Aorta (tissue), 5 donors: ENCODE measurements around the gene BHMT2. TPM values are rescaled to one million over a fixed set of nuclear protein-coding genes. Genes with fewer than 3 reads are reported as not detected.

Source experiments
- ATAC-seq: fragments of 200-7000 bp; cut with Tn5 transposase; one replicate; pipeline ENCODE4 v1.9.1; 2022; ENCODE audit warnings: moderate library complexity; ENCODE audit not compliant: low FRiP score
- DNase-seq, 2 donors: peaks; one replicate each; pipeline ENCODE4 v3.0.0-alpha.2; 2020
- H3K27ac ChIP-seq, 2 donors: one replicate each; pipeline ENCODE4 v1.5.1; 2013; ENCODE audit warnings: low read length in 2 of 2, mild to moderate bottlenecking in 2 of 2, moderate library complexity in 2 of 2, control low read depth in 1 of 2, inconsistent platforms in 1 of 2, low read depth in 1 of 2
- H3K27me3 ChIP-seq, 2 donors: one replicate each; pipeline ENCODE4 v1.6.1; 2013; ENCODE audit warnings: control low read depth in 1 of 2, low read length in 1 of 2, mild to moderate bottlenecking in 1 of 2, moderate library complexity in 1 of 2; ENCODE audit not compliant: insufficient read depth in 2 of 2, control insufficient read depth in 1 of 2
- H3K36me3 ChIP-seq, 2 donors: one replicate each; pipeline ENCODE4 v1.6.1; 2013; ENCODE audit warnings: control low read depth in 1 of 2, low read length in 1 of 2, mild to moderate bottlenecking in 1 of 2; ENCODE audit not compliant: insufficient read depth in 2 of 2, control insufficient read depth in 1 of 2
- H3K4me1 ChIP-seq, 2 donors: one replicate each; pipeline ENCODE4 v1.6.1; 2013; ENCODE audit warnings: low read length in 2 of 2, control low read depth in 1 of 2, mild to moderate bottlenecking in 1 of 2, moderate library complexity in 1 of 2; ENCODE audit not compliant: insufficient read depth in 2 of 2, control insufficient read depth in 1 of 2
- H3K4me3 ChIP-seq, 2 donors: one replicate each; pipeline ENCODE4 v1.5.1; 2013; ENCODE audit warnings: low read length in 2 of 2, control low read depth in 1 of 2, mild to moderate bottlenecking in 1 of 2
- H3K9me3 ChIP-seq: one replicate; pipeline ENCODE4 v1.6.1; 2013; ENCODE audit warnings: mild to moderate bottlenecking, low read length; ENCODE audit not compliant: control insufficient read depth
- WGBS, 2 donors: extraction: QIAGEN DNeasy Blood & Tissue Kit; methylation state at CpG; one replicate each; pipeline ENCODE4 v1.1.7; 2013; 5-methylcytosine and 5-hydroxymethylcytosine counted together
- intact Hi-C, 2 donors: fragments of 100-400 bp; cut with DNase I; formaldehyde crosslinking; loops; one replicate each; pipeline versions ENCODE4 v1.14.2 to v1.15.0; 2022
- polyA plus RNA-seq, 2 donors: library from polyadenylated mRNA; stranded (reverse); fragments of 200-250 nt; gene quantifications; one replicate each; pipeline ENCODE4 v1.2.3, GENCODE V29; 2013
- total RNA-seq, 2 donors: library from RNA; stranded (reverse); fragmentation: NEBNext Ultra II Directional; extraction: Animal tissue kit (Norgen Biotek cat#: 25700); gene quantifications; one replicate each; pipeline ENCODE4 v1.2.1, GENCODE V29; 2021
- donor health status: healthy with polysubstance abuse.
- donor health status: Bipolar disorder and iron deficiency.
- donor health status: DM: no; HTN: no; CAD: no.
- donor health status: DM: no; HTN: no; CAD: no.
- donor health status: DM: yes; HTN: yes; CAD: no.

Gene BHMT2
- total and polyA plus RNA-seq, 4 donors, result 16.3 to 34.7 (median 20.0) TPM

DNA sequence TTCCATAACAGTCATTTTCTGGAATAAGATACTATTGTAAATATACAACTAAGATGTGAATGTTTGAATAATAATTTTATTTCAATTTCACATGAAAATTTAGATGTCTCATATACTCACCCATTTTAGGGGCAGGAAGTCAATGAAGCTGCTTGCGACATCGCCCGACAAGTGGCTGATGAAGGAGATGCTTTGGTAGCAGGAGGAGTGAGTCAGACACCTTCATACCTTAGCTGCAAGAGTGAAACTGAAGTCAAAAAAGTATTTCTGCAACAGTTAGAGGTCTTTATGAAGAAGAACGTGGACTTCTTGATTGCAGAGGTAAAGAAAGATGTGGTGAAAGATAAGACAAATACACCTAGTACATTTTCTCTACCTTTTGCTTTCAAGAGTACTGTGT, 50.7 kb downstream of the BHMT2 start:
- 90 to 93% methylated on average over 4 of the region's 4 CpGs for WGBS, 2 donors
- no peak for ATAC-seq
- intact Hi-C loops, result no loop called here

DNA sequence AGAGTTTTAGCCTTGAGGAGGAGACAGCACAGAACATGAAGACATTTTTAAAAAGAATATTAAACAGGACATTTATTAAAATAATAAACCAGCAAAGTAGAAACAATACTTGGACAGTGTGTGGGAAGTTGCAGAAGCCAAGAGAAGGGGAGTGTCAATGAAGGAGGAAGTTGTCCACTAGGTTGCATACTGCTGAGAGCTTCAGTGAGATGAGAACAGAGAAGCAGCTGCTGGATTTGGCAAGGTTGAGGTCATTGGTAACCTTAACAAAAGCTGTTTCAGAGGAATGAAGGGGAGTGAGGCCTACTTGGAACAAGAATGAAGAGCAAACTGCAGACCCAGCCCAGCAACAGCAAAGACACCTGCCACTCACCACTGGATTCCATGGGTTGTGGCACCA, 53.4 kb downstream of the BHMT2 start:
- no peak overlapping the region for H3K27ac ChIP-seq
- no peaks in the 10 kb centered on the region for H3K27me3 ChIP-seq
- H3K9me3 ChIP-seq, result no peaks in the 10 kb centered on the region
- no peaks in the 10 kb centered on the region for H3K4me1 ChIP-seq
- intact Hi-C loops, result no loop called here
- no peaks in the 10 kb centered on the region for H3K36me3 ChIP-seq
- ATAC-seq (no peak), DNase-seq (no peak)
- no peak overlapping the region for H3K4me3 ChIP-seq

More for the DNA sequence above, 50.7 kb downstream of the BHMT2 start:
- Histone ChIP-seq H3K27ac (no peak overlapping the region), H3K4me3 (no peak overlapping the region), H3K4me1 (no peaks in the 10 kb centered on the region), H3K27me3 (no peaks in the 10 kb centered on the region), H3K9me3 (no peaks in the 10 kb centered on the region), H3K36me3 (no peaks in the 10 kb centered on the region)
- DNase-seq, result no peak

DNA sequence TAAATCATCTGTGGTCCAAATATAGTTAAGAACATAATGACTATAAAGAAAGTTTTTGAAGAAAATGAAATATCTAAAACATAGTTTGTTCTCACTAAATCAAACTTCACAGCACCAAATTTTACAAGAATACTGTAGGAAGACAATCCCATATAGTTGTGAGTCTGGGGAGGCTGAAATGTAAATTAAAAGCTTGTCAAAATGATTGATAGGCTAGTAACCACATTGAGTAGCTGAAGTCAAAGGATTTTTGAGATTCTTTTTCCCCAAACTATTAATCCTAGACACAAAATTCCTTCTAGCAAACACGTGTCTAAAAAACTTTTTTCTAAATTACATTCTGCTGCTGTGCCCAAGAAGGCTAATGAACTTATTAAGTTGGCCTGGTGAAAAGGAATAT, 55.0 kb downstream of the BHMT2 start:
- H3K9me3 ChIP-seq, result no peaks in the 10 kb centered on the region
- H3K36me3 ChIP-seq, result no peaks in the 10 kb centered on the region
- intact Hi-C loops, result no loop called here
- no peak overlapping the region for H3K4me3 ChIP-seq
- ATAC-seq (no peak), DNase-seq (no peak)
- no peak overlapping the region for H3K27ac ChIP-seq
- 59 to 68% methylated on average over 1 of the region's 1 CpG for WGBS, 2 donors
- no peaks in the 10 kb centered on the region for H3K27me3 ChIP-seq
- no peaks in the 10 kb centered on the region for H3K4me1 ChIP-seq

DNA sequence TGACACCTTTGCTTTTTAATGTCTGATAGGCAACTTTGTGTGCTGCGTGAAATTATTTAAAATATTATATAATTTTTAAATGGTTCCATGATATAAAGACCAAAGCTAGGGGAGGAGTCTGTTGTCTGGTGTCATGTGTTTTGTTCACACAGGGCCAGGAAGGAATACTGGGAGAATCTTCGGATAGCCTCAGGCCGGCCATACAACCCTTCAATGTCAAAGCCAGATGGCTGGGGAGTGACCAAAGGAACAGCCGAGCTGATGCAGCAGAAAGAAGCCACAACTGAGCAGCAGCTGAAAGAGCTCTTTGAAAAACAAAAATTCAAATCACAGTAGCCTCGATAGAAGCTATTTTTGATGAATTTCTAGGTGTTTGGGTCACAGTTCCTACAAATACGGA, 61.2 kb downstream of the BHMT2 start:
- H3K27ac ChIP-seq, result no peak overlapping the region
- H3K27me3 ChIP-seq, result no peaks in the 10 kb centered on the region
- no peak overlapping the region for H3K4me3 ChIP-seq
- H3K4me1 ChIP-seq, result no peaks in the 10 kb centered on the region
- no peaks in the 10 kb centered on the region for H3K36me3 ChIP-seq
- no peak for ATAC-seq
- no peaks in the 10 kb centered on the region for H3K9me3 ChIP-seq
- 80 to 83% methylated on average over 6 of the region's 6 CpGs for WGBS, 2 donors
- DNase-seq, result no peak
- intact Hi-C loops, result loop anchor here (5.0 to 10.0 kb wide), 2 partner anchors 332 to 334 kb away; no protein-coding TSS in a partner anchor

DNA sequence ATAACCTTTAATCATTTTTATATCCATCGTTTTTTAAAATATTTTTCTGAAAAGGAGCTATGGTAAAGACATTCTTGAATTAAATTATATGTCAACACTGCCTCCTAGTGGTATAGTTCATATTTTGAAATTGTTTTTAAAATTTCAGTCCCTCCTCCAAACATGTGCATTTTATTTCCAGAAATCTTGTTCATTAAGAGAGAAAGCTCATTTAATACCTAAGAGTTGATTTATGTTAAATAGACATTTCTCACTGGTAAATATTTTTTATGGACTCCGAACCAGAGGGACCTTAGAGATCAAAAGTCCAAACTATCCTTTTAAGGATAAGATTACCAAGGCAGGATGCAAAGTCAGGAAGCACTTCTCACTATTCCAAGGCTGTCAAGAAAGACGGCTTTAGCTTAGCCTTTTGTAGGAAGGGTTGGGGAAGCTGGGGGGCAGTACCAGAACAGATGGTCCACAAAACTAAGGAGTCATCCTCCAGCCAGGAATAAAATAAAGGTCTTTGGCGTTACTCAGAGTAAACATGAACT, 63.6 kb downstream of the BHMT2 start:
- 4% methylated on average over 4 of the region's 4 CpGs for WGBS, 2 donors
- intact Hi-C loops, result loop anchor here (1.0 to 10.0 kb wide), 3 partner anchors 108 to 332 kb away; no protein-coding TSS in a partner anchor
- H3K27me3 ChIP-seq, result no peaks in the 10 kb centered on the region
- H3K27ac ChIP-seq, result peak overlapping the region; percentile 69
- ATAC-seq (peak; percentile 81), DNase-seq (no peak)
- no peaks in the 10 kb centered on the region for H3K4me1 ChIP-seq
- peak overlapping the region; percentile 29 to 60 for H3K4me3 ChIP-seq
- no peaks in the 10 kb centered on the region for H3K9me3 ChIP-seq
- no peaks in the 10 kb centered on the region for H3K36me3 ChIP-seq

GRCh38 chr5:79133657-79134451, 64.3 kb downstream of the BHMT2 start:
- no peaks in the 10 kb centered on the region for H3K36me3 ChIP-seq
- peak overlapping the region; percentile 69 for H3K27ac ChIP-seq
- intact Hi-C loops, result loop anchor here (1.0 to 10.0 kb wide), 3 partner anchors 109 to 331 kb away; no protein-coding TSS in a partner anchor
- no peaks in the 10 kb centered on the region for H3K4me1 ChIP-seq
- DNase-seq (peak; percentile 74 to 87), ATAC-seq (peak; percentile 88)
- H3K27me3 ChIP-seq, result no peaks in the 10 kb centered on the region
- H3K4me3 ChIP-seq, result peak overlapping the region; percentile 29 to 60
- WGBS, 2 donors, result 4 to 5% methylated on average over 11 of the region's 11 CpGs
- H3K9me3 ChIP-seq, result no peaks in the 10 kb centered on the region

DNA sequence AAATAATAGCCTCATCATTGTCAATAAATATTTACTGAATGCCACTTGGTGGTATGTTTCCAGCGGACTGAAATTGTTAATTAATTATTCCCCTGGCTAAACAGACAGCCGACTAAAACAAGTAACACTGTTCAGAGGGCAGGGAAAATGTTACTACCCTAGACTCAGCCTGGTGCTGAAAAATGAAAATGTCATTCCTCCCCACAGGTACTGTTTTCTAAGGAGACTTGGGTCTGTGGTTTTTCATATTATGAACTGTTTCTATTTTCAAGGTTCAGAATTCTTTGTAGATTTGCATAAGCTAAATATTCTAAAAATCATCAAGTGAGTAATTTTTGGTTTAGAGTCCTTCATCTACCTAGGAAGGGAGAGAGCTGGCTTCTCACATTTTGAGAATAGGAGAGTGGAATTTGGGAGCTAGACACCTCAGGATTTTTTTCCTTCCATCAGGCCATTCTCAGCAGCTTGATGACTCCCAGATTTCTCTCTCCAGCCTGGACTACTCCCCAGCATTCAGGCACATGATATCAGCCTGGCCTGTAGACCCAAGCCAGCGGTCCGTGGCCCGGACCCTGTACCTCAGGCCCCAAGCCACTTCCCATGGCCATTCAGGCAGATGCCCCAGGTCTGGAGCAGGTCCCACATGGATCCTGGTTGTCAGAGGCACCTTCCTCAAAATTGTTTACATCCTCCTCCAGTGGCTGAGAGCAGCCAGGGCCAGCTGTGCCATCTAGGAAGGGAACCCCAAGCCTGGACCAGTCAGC, 66.4 kb downstream of the BHMT2 start:
- Histone ChIP-seq H3K9me3 (peaks cover 1% of the 10 kb centered on the region), H3K27me3 (no peaks in the 10 kb centered on the region), H3K4me3 (no peak overlapping the region), H3K4me1 (no peaks in the 10 kb centered on the region), H3K27ac (no peak overlapping the region), H3K36me3 (no peaks in the 10 kb centered on the region)
- ATAC-seq (no peak), DNase-seq (no peak)
- WGBS, 2 donors, result 85 to 92% methylated on average over 5 of the region's 5 CpGs
- intact Hi-C loops, result loop anchor here in 1 of 2 donors (10.0 kb wide), 1 partner anchor 329 kb away; no protein-coding TSS in a partner anchor

GRCh38 chr5:79136618-79137017, 67.1 kb downstream of the BHMT2 start:
- no peaks in the 10 kb centered on the region for H3K4me1 ChIP-seq
- no peak for ATAC-seq
- peaks cover 1% of the 10 kb centered on the region for H3K9me3 ChIP-seq
- no peaks in the 10 kb centered on the region for H3K27me3 ChIP-seq
- no peaks in the 10 kb centered on the region for H3K36me3 ChIP-seq
- 74 to 93% methylated on average over 2 of the region's 2 CpGs for WGBS, 2 donors
- H3K4me3 ChIP-seq, result no peak overlapping the region
- DNase-seq, result no peak
- no peak overlapping the region for H3K27ac ChIP-seq
- intact Hi-C loops, result loop anchor here in 1 of 2 donors (10.0 kb wide), 1 partner anchor 328 kb away; no protein-coding TSS in a partner anchor
